Measurements from ENCODE around the gene ESYT2. TPM values are rescaled to one million over a fixed set of nuclear protein-coding genes. Genes with fewer than 3 reads are reported as not detected.

Gene ESYT2
- total RNA-seq, 1 experiment from 2014 or later: 39.0 TPM

DNA sequence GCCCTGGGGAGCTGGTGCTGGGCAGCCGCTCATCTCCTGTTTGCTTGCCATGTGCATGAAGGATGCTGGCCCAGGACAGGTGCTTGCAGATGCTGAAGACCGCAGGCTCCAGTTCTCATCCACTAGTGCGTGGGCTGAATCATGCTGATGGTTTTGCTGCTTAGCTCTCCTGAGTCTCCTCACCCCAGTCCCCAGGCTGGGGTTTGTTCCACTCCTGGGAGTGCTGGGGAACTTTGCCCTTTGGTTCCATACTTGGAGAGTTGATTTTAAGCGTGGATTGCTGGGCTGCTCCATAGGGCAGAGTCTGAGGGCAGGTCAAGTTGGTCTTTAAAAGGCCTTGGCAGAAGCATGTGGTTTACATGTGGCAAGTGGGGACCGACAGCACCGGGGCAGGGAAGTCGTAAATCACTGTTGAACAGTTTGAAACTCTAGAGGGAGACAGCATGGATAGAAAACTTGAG lies 36.2 kb upstream of the ESYT2 start:
- Histone ChIP-seq H2AK5ac (ENCODE audit: insufficient read length, low read length) (no peak overlapping the region), H3K79me1 (ENCODE audit: insufficient read depth, low read depth, low read length, poor library complexity, severe bottlenecking) (no peaks in the 10 kb centered on the region), H2AFZ (ENCODE audit: low read length) (no peak overlapping the region), H2BK12ac (ENCODE audit: insufficient read length, low read depth, low read length) (no peak overlapping the region), H3K79me2 (ENCODE audit: insufficient read depth, low read length) (peaks cover 5% of the 10 kb centered on the region; the same call in 1 of the 2 replicates), H3K4me1 (ENCODE audit: insufficient read depth, low read length) (no peaks in the 10 kb centered on the region; the same call in 1 of the 2 replicates), H3K4me2 (ENCODE audit: insufficient read depth, insufficient read length, low read length) (no peak overlapping the region), H4K8ac (replicated peaks; ENCODE audit: insufficient read length, low read depth, low read length) (no peak overlapping the region), H2BK5ac (ENCODE audit: insufficient read length, low read length) (no peak overlapping the region), H2BK20ac (ENCODE audit: low read depth, low read length, poor library complexity, severe bottlenecking) (no peak overlapping the region), H3T11ph (ENCODE audit: low read length) (no peak overlapping the region), H2BK15ac (ENCODE audit: low read depth, low read length) (no peak overlapping the region), H3K56ac (ENCODE audit: insufficient read length, low read depth, low read length) (no peak overlapping the region), H3K14ac (ENCODE audit: insufficient read depth, low read length) (no peak overlapping the region; the same call in 1 of the 2 replicates), H3K4ac (ENCODE audit: low read depth, low read length) (no peak overlapping the region), H4K5ac (ENCODE audit: insufficient read length, low read depth, low read length) (no peak overlapping the region), H3K23me2 (ENCODE audit: insufficient read length, low read depth, low read length, poor library complexity, severe bottlenecking) (no peaks in the 10 kb centered on the region), H2BK120ac (ENCODE audit: low read depth, low read length, poor library complexity, severe bottlenecking) (no peak overlapping the region), H3K23ac (ENCODE audit: insufficient read length, low read depth, low read length) (no peak overlapping the region), H4K20me1 (ENCODE audit: control insufficient read depth, insufficient read depth, insufficient read length) (peaks cover 3% of the 10 kb centered on the region), H3K27ac (ENCODE audit: insufficient read length, low read depth, low read length) (no peak overlapping the region), H3K9me3 (ENCODE audit: control insufficient read depth, low read depth, low read length) (no peaks in the 10 kb centered on the region), H4K91ac (ENCODE audit: insufficient read length, low read depth, low read length) (no peak overlapping the region), H3K27me3 (ENCODE audit: insufficient read depth, low read length) (no peaks in the 10 kb centered on the region), H3K9ac (ENCODE audit: extremely low read depth, insufficient read length, low read length) (no peak overlapping the region), H3K18ac (ENCODE audit: insufficient read length, low read depth, low read length) (no peak overlapping the region)
- H3K9me3 Mint-ChIP-seq: peaks cover 3% of the 10 kb centered on the region in 2 experiments; a peak in 3 of 5 replicates
- H3K4me3 Mint-ChIP-seq: no peak overlapping the region; a peak in 1 of 5 replicates
- no peak overlapping the region; a peak in 1 of 7 replicates for H3K27ac Mint-ChIP-seq
- WGBS (ENCODE audit: extremely low coverage, insufficient read length, low lambda C conversion rate): no CpG with 5 or more reads among the region's 7 CpGs
- no peak for DNase-seq
- peaks cover 4% of the 10 kb centered on the region for H3K27me3 Mint-ChIP-seq (ENCODE audit: low read depth)
- peaks cover 36 to 44% of the 10 kb centered on the region in 2 experiments for H3K4me1 Mint-ChIP-seq
- H3K36me3 Mint-ChIP-seq (ENCODE audit: insufficient read depth in 1 of 3, low read depth in 3 of 3): peaks cover 10 to 15% (median 11%) of the 10 kb centered on the region in 3 experiments; a peak in 6 of 7 replicates
- TF ChIP-seq, protein P1, sequence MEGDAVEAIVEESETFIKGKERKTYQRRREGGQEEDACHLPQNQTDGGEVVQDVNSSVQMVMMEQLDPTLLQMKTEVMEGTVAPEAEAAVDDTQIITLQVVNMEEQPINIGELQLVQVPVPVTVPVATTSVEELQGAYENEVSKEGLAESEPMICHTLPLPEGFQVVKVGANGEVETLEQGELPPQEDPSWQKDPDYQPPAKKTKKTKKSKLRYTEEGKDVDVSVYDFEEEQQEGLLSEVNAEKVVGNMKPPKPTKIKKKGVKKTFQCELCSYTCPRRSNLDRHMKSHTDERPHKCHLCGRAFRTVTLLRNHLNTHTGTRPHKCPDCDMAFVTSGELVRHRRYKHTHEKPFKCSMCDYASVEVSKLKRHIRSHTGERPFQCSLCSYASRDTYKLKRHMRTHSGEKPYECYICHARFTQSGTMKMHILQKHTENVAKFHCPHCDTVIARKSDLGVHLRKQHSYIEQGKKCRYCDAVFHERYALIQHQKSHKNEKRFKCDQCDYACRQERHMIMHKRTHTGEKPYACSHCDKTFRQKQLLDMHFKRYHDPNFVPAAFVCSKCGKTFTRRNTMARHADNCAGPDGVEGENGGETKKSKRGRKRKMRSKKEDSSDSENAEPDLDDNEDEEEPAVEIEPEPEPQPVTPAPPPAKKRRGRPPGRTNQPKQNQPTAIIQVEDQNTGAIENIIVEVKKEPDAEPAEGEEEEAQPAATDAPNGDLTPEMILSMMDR (conservative IDR thresholded peaks at IDR 0.05): no peak
